HL-60/S4 treated with retinoic acid at 250 ng/mL for 4 days and 3 days (cell line): ENCODE data around the gene MORC3.
"Not testable (repeated sequence)": the region's sequence is repeated elsewhere in the genome, so short reads cannot be mapped to it uniquely, and the experiment has no call there.

Experiments
- in situ Hi-C: fragments of 300-500 bp; cut with MboI; formaldehyde crosslinking; loops from 2 replicates; pipeline ENCODE4 v1.7.0; 2022; ENCODE audit warnings: low sequenced_read_pairs

Gene MORC3

GRCh38 chr21:36381841-36382589, 62.0 kb downstream of the MORC3 start:
- in situ Hi-C loops: no loop called here

GRCh38 chr21:36382722-36383121, 62.7 kb downstream of the MORC3 start:
- in situ Hi-C loops: not testable (repeated sequence)

GRCh38 chr21:36384885-36385232, 64.9 kb downstream of the MORC3 start:
- in situ Hi-C loops: no loop called here

GRCh38 chr21:36385233-36386030, 65.4 kb downstream of the MORC3 start, which contains the start of gene CHAF1B:
CHAF1B (plus strand) TSS chr21:36385392; CDS start chr21:36386137, 745 bp downstream.
- in situ Hi-C loops: no loop called here

DNA sequence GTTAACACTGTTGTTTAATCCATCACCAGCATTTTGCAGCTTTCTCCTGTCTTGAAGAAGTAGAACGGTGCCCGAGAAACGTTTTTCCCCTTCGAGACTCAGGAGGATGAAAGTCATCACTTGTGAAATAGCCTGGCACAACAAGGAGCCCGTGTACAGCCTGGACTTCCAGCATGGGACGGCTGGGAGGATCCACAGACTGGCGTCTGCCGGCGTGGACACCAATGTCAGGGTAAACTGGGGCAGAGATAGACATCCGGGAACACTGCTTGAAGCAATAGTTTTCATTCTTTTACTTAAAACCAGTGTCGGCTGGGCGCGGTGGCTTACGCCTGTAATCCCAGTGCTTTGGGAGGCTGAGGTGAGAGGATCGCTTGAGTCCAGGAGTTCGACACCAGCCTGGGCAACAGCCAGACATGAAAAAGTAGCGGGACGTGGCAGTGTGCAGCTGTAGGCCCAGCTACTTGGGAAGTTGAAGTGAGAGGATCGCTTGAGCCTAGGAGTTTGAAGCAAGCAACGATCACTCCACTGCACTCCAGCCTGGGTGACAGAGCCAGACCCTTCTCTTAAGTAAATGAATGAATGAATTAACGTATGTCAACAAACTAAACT, 66.1 kb downstream of the MORC3 start:
- in situ Hi-C loops: no loop called here

DNA sequence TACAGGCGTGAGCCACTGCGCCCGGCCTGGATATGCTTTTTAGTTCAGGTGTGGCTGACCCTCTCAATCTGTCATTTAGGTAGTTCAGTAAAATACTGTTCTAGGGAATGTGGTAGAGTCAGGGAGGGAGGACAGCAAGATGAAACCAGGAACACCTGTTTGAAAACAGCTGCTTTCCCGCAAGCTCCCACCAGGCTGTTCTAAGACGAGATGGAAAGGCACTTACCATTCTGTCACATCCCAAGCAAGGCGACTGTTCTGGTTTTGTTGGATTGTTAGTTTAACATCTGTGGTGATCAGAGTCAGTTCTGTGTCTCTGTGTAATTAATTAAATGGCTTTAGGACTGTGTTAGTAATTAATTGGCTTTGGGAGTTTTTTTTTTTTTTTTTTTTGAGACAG, 68.1 kb downstream of the MORC3 start:
- in situ Hi-C loops: no loop called here

DNA sequence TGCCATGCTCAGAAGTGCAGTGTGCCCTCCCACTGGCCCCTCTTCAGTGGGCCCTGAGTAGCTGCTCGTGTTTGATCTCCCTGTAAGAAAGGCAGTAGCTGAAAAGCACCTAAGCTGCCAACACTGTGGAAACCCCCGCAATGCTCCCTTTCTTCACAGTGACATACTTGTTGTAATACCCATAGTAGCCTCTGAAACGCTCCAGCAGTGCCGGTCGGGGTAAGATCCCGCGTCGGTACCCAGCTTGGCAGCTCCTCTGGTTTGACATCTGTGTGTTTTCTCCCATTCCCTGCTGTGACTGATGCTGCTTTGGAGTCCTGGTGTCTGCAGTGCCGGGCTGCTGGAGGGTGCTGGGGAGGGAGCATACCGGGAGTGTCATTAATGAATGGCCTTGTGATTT, 68.8 kb downstream of the MORC3 start:
- in situ Hi-C loops: no loop called here

- in situ Hi-C loops: not testable (repeated sequence)
Measured at GRCh38 chr21:36391649-36392048, 71.7 kb downstream of the MORC3 start.

- in situ Hi-C loops: no loop called here
Measured at GRCh38 chr21:36395353-36396111, 75.5 kb downstream of the MORC3 start.

DNA sequence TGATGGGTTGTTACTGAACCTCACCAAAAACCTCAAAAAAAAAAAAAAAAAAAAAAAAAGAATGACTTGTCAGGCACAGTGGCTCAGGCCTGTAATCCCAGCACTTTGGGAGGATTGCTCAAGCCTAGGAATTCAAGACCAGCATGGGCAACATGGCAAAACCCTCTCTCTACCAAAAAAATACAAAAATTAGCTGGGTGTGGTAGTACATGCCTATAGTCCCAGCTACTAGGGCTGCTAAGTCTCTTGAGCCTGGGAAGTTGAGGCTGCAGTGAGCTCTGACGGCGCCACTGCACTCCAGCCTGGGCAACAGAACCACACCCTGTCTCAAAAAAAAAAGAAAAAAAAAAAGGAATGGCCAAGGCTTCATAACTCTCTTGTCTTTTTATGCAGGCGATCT, 76.3 kb downstream of the MORC3 start:
- in situ Hi-C loops: no loop called here

DNA sequence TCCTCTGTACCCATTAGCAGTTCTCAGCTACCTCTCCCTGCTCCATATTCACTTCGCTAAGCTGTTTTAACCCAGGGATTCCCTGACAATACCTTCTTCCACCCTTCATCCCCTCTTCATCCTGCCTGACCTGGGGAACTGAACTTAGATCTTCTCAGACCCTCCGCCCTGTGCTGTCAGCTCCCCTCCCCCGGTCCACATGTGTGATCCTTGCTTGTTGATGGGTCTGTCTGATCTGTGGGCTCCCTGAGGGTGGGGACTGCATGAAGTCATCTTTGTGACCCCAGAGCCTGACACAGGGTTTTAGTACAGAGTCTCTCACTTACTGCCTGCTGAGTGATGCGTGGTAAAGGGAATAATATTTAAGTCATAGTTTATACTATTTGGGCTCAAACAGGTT, 77.0 kb downstream of the MORC3 start:
- in situ Hi-C loops: no loop called here

- in situ Hi-C loops: no loop called here
Measured at GRCh38 chr21:36397606-36398005, 77.6 kb downstream of the MORC3 start.

DNA sequence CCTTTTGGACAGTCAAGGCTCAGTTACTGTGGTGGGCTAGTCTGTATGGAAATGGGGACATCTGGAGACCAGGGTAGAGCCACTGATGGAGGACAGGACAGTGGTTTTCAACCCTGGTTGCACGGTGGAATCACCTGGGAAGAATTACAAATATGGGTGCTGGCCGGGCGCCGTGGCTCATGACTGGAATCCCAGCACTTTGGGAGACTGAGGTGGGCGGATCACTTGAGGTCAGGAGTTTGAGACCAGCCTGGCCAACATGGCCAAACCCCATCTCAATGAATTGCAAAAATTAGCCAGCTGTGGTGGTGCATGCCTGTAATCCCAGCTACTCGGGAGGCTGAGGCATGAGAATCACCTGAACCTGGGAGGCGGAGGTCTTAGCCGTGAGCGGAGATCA, 79.7 kb downstream of the MORC3 start:
- in situ Hi-C loops: not testable (repeated sequence)

GRCh38 chr21:36400719-36401118, 80.7 kb downstream of the MORC3 start:
- in situ Hi-C loops: no loop called here

- in situ Hi-C loops: no loop called here
Measured at GRCh38 chr21:36402339-36402738, 82.3 kb downstream of the MORC3 start.

- in situ Hi-C loops: no loop called here
Measured at GRCh38 chr21:36403713-36404112, 83.7 kb downstream of the MORC3 start.

DNA sequence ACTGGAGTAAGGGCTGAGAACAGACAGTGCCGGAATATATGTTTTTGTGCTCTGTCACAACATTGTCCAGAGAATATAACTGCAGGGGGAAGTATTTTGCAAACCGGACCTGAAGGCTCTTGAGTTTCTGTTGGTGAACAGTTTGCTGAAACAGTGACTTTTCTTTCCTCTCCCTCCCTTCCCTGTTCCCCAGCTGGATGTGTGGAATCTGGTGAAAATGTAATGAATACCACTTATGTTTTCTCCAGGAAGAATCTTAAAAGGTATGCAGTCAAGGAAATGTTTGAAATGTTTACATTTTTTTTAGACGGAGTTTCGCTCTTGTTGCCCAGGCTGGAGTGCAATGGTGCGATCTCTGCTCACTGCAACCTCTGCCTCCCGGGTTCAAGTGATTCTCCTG, 88.6 kb downstream of the MORC3 start:
- in situ Hi-C loops: no loop called here

DNA sequence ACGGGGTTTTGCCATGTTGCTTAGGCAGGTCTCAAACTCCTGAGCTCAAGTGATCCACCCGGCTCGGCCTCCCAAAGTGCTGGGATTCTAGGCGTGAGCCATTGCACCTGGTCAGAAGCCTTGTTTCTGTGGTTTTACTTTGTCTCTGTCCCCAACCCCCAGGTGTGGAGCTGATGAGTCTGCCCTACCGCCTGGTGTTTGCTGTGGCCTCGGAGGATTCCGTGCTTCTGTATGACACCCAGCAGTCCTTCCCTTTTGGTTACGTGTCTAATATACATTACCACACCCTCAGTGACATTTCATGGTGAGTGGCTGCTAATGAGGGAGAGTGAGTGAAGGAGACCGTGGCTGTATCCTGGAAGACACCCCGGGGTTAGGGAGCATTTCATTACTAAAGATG, 91.3 kb downstream of the MORC3 start:
- in situ Hi-C loops: no loop called here

DNA sequence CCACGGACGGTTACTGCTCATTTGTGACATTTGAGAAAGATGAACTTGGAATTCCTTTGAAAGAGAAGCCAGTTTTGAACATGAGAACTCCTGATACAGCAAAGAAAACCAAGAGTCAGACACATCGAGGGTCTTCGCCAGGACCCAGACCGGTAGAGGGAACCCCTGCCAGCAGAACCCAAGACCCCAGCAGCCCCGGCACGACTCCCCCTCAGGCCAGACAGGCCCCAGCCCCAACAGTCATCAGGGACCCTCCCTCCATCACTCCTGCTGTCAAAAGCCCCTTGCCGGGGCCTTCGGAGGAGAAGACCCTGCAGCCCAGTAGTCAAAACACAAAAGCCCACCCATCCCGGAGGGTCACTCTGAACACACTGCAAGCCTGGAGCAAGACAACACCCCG, 92.9 kb downstream of the MORC3 start:
- in situ Hi-C loops: no loop called here

DNA sequence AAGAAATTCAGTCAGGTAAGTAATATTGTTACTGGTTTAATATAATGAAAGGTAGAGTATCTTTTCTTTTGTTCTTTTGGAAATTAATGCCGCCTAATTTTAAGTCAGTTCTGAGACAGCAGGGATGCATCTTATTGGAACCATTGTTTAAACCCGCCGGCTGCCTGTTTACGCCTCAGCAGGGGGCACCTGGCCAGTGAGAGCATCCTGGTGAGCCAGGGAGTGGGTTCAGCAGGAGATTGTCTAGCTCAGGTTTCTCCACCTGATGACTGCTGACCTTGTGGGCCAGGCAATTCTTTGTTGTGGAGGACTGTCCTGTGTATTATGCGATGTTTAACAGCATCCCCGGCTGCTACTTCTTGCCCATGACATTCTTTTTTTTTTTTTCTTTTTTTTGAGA, 95.4 kb downstream of the MORC3 start:
- in situ Hi-C loops: no loop called here

DNA sequence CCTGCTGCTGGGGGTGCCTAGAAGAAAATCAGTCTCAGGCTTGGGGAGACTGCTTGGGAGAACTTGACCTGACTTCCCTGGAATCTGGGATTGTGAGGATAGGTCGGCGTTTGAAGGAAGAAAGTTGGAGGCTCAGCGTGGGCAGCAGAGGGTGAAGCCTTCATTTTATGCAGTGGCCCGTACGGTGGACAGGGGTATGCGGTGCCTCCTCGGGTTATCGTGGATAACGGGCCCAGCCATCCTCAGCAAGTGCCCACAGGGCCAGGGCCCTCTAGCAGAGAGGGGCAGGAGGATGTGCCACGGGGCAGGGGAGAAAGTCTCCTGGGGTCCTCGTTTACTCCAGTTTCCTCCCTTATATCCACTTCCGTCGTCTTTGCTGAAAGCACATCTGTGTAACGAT, 99.2 kb downstream of the MORC3 start:
- in situ Hi-C loops: no loop called here
